Lower leg skin (tissue), 3 donors: ENCODE measurements around the gene RBKS.

Experiments used
- CTCF ChIP-seq, 3 donors: fragments of 450-650 bp; IDR thresholded peaks; one replicate each; pipeline ENCODE4 v1.5.1; 2016; ENCODE audit warnings: antibody characterized with exemption in 3 of 3, mild to moderate bottlenecking in 3 of 3, moderate library complexity in 2 of 3
- POLR2A ChIP-seq, 2 donors: fragments of 450-650 bp; IDR thresholded peaks; one replicate each; pipeline ENCODE4 v1.6.1; 2016 to 2017; ENCODE audit warnings: antibody characterized with exemption in 2 of 2, mild to moderate bottlenecking in 1 of 2, moderate library complexity in 1 of 2

- TF ChIP-seq CTCF (IDR thresholded peaks at IDR 0.05) (no peak), POLR2A (IDR thresholded peaks at IDR 0.05) (no peak)
Measured at GRCh38 chr2:27802547-27802946, 87.6 kb downstream of the RBKS start.
